Prostate gland (tissue), 2 donors: ENCODE measurements around the gene CNKSR1. TPM values are rescaled to one million over a fixed set of nuclear protein-coding genes. Genes with fewer than 3 reads are reported as not detected.
"Not testable (repeated sequence)": the region's sequence is repeated elsewhere in the genome, so short reads cannot be mapped to it uniquely, and the experiment has no call there.

ENCODE experiments used
- DNase-seq: peaks from one replicate; pipeline ENCODE4 v3.0.0-alpha.2; 2019; ENCODE audit warnings: low spot score
- H3K27ac ChIP-seq, 2 donors: fragments of 200-600 bp; sonication (generic); 2 replicates each; pipeline ENCODE4 v1.5.1; 2017 to 2019
- H3K27me3 ChIP-seq: fragments of 200-600 bp; sonication (generic); replicated peaks from 2 replicates; pipeline ENCODE4 v1.5.1; 2019; ENCODE audit not compliant: insufficient read depth
- H3K36me3 ChIP-seq, 2 donors: fragments of 200-600 bp; sonication (generic); 1 replicate in 1 of 2; 2 replicates in 1 of 2; pipeline versions ENCODE4 v1.5.1 to v1.8.1; 2017 to 2019
- H3K4me1 ChIP-seq: fragments of 200-600 bp; sonication (generic); replicated peaks from 2 replicates; pipeline ENCODE4 v1.5.1; 2019
- H3K4me3 ChIP-seq, 2 donors: fragments of 200-600 bp; sonication (generic); 2 replicates each; pipeline ENCODE4 v1.5.1; 2017 to 2019
- H3K9me3 ChIP-seq: fragments of 200-600 bp; sonication (generic); 2 replicates; pipeline ENCODE4 v1.5.1; 2017
- POLR2A ChIP-seq: fragments of 450-650 bp; IDR thresholded peaks from one replicate; pipeline ENCODE4 v1.6.1; 2016; ENCODE audit warnings: antibody characterized with exemption, mild to moderate bottlenecking
- POLR2AphosphoS5 ChIP-seq: sonication (generic); formaldehyde crosslinking; IDR thresholded peaks from one replicate; pipeline ENCODE4 v1.6.1; 2017; ENCODE audit warnings: antibody characterized with exemption
- WGBS: methylation state at CpG from one replicate; pipeline ENCODE4 v1.1.5; 2018; 5-methylcytosine and 5-hydroxymethylcytosine counted together
- intact Hi-C: fragments of 100-400 bp; cut with DNase I; formaldehyde crosslinking; loops from one replicate; pipeline ENCODE4 v1.14.2; 2022
- total RNA-seq, 2 donors: library from RNA; depleted of rRNA; stranded (reverse); fragments of >200 nt; gene quantifications; one replicate each; pipeline ENCODE4 v1.1.0, GENCODE V29; 2016
- TF ChIP-seq, protein P1 (sequence below), 4 experiments: fragments of 200-600 bp in 2 of 4; fragments of 450-650 bp in 2 of 4; sonication (generic) in 2 of 4; IDR thresholded peaks; 1 replicate in 3 of 4; 2 replicates in 1 of 4; pipeline ENCODE4 v1.5.1; 2016 to 2019; ENCODE audit warnings: antibody characterized with exemption in 4 of 4, mild to moderate bottlenecking in 2 of 4, moderate library complexity in 2 of 4

Gene CNKSR1
- total RNA-seq, 2 donors from 2014 or later, result 24.8 to 32.4 TPM

DNA sequence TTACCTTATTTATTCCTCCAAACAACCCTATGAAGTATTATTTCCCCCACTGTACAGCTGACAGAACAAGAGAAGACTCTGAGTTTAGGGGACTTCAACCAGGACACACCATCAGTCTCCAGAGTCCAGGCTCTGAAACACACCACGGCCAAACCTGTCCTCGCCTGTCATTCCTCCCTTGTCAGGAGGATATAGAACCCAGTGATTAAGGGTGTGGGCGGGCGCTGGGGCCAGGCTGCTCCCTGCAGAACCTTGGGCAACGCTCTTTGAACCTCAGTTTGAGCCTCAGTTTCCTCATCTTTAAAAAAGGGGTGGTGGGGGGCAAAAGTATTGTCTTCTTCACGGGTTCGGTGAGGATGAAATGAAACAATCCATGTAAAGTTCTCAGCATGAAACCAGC, 47.3 kb downstream of the CNKSR1 start:
- WGBS, result 84% methylated on average over 7 of the region's 7 CpGs
- Histone ChIP-seq H3K4me1 (no peaks in the 10 kb centered on the region), H3K4me3 (no peak overlapping the region), H3K9me3 (no peaks in the 10 kb centered on the region), H3K36me3 (no peaks in the 10 kb centered on the region), H3K27ac (no peak overlapping the region), H3K27me3 (no peaks in the 10 kb centered on the region)
- TF ChIP-seq, protein P1, sequence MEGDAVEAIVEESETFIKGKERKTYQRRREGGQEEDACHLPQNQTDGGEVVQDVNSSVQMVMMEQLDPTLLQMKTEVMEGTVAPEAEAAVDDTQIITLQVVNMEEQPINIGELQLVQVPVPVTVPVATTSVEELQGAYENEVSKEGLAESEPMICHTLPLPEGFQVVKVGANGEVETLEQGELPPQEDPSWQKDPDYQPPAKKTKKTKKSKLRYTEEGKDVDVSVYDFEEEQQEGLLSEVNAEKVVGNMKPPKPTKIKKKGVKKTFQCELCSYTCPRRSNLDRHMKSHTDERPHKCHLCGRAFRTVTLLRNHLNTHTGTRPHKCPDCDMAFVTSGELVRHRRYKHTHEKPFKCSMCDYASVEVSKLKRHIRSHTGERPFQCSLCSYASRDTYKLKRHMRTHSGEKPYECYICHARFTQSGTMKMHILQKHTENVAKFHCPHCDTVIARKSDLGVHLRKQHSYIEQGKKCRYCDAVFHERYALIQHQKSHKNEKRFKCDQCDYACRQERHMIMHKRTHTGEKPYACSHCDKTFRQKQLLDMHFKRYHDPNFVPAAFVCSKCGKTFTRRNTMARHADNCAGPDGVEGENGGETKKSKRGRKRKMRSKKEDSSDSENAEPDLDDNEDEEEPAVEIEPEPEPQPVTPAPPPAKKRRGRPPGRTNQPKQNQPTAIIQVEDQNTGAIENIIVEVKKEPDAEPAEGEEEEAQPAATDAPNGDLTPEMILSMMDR (IDR thresholded peaks at IDR 0.05), result no peak
- TF ChIP-seq POLR2A (no peak), POLR2AphosphoS5 (no peak)
- DNase-seq, result no peak
- intact Hi-C loops, result no loop called here

DNA sequence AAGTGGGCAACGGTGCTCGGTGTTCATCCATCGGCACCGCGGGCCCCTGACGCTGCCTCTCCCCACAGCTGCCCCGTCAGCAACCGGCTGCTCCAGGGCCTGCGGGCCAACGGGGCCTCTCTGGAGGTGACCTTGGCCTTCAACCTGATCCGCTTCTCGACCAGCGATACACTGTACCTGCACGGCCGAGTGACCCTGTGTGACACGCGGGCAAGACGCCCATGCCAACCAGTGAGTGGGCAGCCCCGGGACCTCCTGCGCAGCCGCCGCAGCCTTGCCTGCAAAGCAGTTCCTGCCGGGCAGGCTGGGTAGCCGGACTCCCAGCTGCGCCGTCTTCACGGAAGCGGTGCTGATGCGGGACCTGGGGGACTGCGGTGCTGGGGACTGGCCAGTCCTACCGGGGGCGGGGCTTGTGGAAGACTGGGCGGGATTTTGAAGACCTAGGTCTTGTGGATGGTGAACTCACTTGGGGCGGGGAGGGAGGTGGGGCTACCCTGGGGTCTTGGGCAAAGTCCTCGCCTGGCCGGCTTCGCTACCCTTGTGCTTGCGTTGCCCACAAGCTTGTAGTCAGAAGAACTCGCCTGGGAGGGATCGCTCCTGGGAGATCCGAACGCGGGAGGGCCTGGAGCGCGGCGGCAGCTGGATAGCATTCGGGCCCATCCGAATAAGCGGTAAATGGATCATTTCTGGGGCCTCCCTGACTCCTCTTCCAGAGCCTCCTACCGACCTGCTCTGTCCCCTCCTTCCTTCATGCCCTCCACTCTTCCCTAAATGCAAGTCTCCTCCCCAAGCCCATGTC, 47.9 kb downstream of the CNKSR1 start:
- no peaks in the 10 kb centered on the region for H3K9me3 ChIP-seq
- 12% methylated on average over 47 of the region's 50 CpGs for WGBS
- intact Hi-C loops, result no loop called here
- H3K27ac ChIP-seq, result no peak overlapping the region
- TF ChIP-seq POLR2AphosphoS5 (no peak), POLR2A (no peak)
- TF ChIP-seq, protein P1 (IDR thresholded peaks at IDR 0.05), result no peak
- no peaks in the 10 kb centered on the region for H3K4me1 ChIP-seq
- peak overlapping the region; percentile 3 to 15 for H3K4me3 ChIP-seq
- no peaks in the 10 kb centered on the region for H3K36me3 ChIP-seq
- no peaks in the 10 kb centered on the region for H3K27me3 ChIP-seq
- peak; percentile 14 for DNase-seq

DNA sequence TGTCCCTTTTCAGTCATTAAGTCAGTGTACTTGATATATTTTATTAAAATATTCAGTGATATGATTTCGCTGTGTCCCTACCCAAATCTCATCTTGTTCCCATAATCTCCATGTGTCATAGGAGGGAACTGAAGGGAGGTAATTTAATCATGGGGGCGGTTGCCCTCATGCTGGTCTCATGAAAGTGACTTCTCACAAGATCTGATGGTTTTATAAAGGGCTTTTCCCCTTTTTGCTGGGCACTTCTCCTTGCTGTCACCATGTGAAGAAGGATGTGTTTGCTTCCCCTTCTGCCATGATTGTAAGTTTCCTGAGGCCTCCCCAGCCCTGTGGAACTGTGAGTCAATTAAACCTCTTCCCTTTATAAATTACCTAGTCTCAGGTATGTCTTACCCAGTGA, 53.4 kb downstream of the CNKSR1 start:
- H3K4me3 ChIP-seq, DNase-seq, H3K27me3 ChIP-seq, H3K9me3 ChIP-seq, H3K36me3 ChIP-seq, H3K4me1 ChIP-seq, H3K27ac ChIP-seq: not testable (repeated sequence)
- intact Hi-C loops, result loop anchor here (5.0 kb wide), 1 partner anchor 47 kb away; no protein-coding TSS in a partner anchor
- WGBS, result 78% methylated on average over 2 of the region's 2 CpGs

DNA sequence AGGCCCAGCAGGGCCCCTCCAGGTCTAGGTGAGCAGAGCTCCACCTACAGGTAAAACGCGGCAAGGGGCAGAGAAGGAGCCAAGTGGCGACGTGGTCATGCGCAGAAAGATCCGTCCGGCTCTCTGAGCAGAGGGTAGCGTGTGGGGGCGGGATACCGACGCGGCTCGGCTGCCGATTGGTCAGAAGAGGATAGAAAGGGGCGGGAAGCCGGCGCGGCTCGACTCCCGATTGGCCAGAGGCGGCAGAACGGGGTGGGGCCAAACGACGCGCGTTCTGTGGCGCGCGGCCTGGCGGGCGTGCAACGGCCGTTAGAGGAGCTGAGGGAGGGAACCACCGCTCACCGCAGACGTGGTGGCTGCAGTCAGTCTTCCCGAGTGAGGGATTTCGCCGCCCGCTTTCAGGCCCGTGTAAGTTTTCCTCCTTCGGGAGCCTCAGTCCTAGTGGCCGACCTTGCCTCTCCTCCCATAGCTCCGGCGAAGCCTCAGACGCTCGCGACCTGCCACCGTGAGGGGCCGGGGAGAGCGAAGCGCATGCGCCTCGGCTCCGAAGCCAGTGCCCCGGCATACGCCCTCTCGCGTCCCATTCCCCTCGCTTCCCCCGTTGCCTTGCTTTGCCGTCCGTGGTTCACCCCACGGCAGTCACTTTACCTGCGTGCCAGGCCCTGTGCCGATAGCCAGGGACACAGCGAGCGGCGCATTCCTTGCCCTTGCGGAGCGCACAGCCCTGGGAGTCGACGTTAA, 56.8 kb downstream of the CNKSR1 start, which contains the start of gene CEP85:
Gene CEP85 (plus strand): TSS at position 298 of the 741 bp plus-strand sequence. CDS start 5,584 bp downstream, outside the sequence.
- DNase-seq, result peak; percentile 98
- intact Hi-C loops, result loop anchor here (2.0 to 5.0 kb wide), 2 partner anchors 43 to 65 kb away; partner anchors contain the start of genes C1orf232 and ZNF593
- H3K36me3 ChIP-seq, result no peaks in the 10 kb centered on the region
- peak within 1 kb of the TSS; percentile 57 to 70 for H3K4me3 ChIP-seq
- no peaks in the 10 kb centered on the region for H3K27me3 ChIP-seq
- no peaks in the 10 kb centered on the region for H3K4me1 ChIP-seq
- H3K27ac ChIP-seq, result peak within 1 kb of the TSS; percentile 84 to 88
- no peaks in the 10 kb centered on the region for H3K9me3 ChIP-seq
- TF ChIP-seq POLR2AphosphoS5 (peak; percentile 94), POLR2A (peak; percentile 84)
- TF ChIP-seq, protein P1 (IDR thresholded peaks at IDR 0.05), result peak; percentile 63 to 96 (median 88)
- whole genome bisulfite sequencing, result under 1% methylated on average over 65 of the region's 73 CpGs

DNA sequence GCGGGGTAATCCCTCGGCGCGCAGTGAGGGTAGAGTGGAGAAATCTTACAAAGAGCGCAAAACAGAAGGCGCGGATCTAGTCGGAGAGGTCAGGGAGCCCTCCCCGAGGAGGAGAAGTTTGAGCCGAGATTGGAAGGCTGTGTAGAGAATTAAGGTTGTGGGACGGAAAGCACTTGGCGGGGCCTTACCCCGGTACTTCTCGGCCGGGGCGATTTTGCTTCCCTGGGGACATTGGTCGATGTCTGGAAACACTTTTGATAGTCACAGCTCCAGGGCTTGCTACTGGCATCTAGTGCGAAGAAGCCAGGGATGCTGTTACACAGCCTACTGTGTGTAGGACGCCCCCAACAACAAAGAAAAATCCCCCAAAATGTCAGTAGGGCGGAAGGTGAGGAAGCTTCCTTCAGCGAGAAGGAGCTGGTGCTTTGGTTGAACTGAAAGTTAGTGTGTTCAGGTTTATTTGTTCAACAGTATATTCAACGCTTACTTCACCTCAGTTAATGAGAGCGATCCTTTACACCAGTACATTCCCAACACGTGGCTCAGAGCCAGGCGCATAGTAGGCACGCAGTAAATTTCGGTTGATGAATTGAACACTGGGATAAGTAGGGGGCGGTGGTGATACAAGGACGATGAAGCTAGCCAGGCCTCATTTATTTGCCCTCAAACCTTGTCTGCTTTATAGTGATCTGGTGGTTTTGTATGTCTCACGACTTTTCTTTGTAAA, 57.5 kb downstream of the CNKSR1 start:
- intact Hi-C loops, result loop anchor here (5.0 kb wide), 1 partner anchor 42 kb away; no protein-coding TSS in a partner anchor
- no peaks in the 10 kb centered on the region for H3K27me3 ChIP-seq
- no peaks in the 10 kb centered on the region for H3K9me3 ChIP-seq
- WGBS, result 3% methylated on average over 30 of the region's 30 CpGs
- peak overlapping the region; percentile 84 to 88 for H3K27ac ChIP-seq
- H3K4me3 ChIP-seq, result peak overlapping the region; percentile 57 to 70
- H3K36me3 ChIP-seq, result no peaks in the 10 kb centered on the region
- peak; percentile 20 for DNase-seq
- TF ChIP-seq POLR2AphosphoS5 (no peak), POLR2A (no peak)
- TF ChIP-seq, protein P1 (IDR thresholded peaks at IDR 0.05), result no peak
- H3K4me1 ChIP-seq, result no peaks in the 10 kb centered on the region
